BE2C (cell line): ENCODE data around the gene POU2AF1.

ENCODE experiments used
- DNase-seq: peaks from one replicate; pipeline ENCODE4 v3.0.0-alpha.2; 2020
- H3K27me3 ChIP-seq: fragments of 250-450 bp; sonication (Bioruptor Pico); 2 replicates; pipeline ENCODE4 v1.5.1; 2020; ENCODE audit warnings: mild to moderate bottlenecking
- H3K36me3 ChIP-seq: fragments of 250-450 bp; sonication (Bioruptor Pico); 2 replicates; pipeline ENCODE4 v1.5.1; 2020; ENCODE audit warnings: mild to moderate bottlenecking
- H3K4me1 ChIP-seq: fragments of 250-450 bp; sonication (Bioruptor Pico); 2 replicates; pipeline ENCODE4 v1.5.1; 2020
- H3K4me3 ChIP-seq: 2 replicates; pipeline ENCODE4 v1.5.1; 2011; ENCODE audit warnings: low read depth, low read length
- H3K9me3 ChIP-seq: fragments of 250-450 bp; sonication (Bioruptor Pico); 2 replicates; pipeline ENCODE4 v1.5.1; 2020
- CTCF ChIP-seq: IDR thresholded peaks from 2 replicates; pipeline ENCODE4 v1.5.1; 2012; ENCODE audit warnings: mild to moderate bottlenecking, low read depth, low read length

The POU2AF1 gene

DNA sequence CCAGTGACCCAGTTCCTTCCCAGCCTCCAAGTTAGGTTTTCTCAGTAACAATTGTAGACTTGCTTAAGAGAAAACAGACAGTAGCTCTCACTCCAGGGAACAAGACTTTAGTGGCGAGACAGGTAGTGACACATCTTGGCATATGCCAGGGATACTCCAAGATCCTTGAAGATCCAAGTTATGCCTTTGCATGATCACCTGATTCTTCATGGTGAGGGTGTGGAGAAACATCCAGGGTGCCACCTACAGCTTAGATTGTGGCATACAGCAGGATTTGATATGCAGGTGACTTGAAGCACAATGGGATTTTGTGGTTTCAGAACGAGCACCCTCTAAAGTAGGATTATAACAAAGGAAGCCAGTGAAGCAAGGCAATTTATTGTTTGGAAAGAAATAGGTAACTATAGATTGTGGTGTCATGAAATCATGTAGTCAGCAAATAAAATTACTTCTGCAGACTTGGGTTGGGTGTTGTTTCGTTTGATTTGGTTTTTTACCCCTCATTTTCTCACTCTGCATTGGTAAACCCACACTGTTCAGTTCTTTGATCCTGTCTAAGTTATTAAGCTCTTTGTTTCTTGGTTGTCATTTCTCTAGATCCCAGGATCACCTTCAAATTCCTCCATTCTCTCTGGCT lies 71.5 kb downstream of the POU2AF1 start:
- no peak for DNase-seq

DNA sequence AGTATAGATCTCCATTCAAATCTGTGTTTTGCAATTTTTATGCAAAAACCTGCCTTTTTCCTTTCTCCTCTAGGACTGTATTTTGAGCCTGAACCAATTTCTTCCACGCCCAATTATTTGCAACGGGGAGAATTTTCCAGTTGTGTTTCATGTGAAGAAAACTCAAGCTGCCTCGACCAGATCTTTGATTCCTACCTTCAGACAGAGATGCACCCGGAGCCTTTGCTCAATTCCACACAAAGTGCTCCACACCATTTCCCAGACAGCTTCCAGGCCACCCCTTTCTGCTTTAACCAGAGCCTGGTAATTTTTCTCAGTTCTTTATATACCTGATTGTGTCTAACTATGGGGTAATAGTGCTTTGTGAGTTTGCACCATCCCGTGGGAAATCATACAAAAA lies 72.8 kb downstream of the POU2AF1 start:
- no peak for TF ChIP-seq CTCF
- peaks cover 91% of the 10 kb centered on the region for H3K27me3 ChIP-seq

More for the DNA sequence above, 71.5 kb downstream of the POU2AF1 start:
- Histone ChIP-seq H3K4me1 (no peaks in the 10 kb centered on the region), H3K36me3 (no peaks in the 10 kb centered on the region), H3K9me3 (no peaks in the 10 kb centered on the region), H3K27me3 (peaks cover 84% of the 10 kb centered on the region), H3K4me3 (no peak overlapping the region)
- TF ChIP-seq CTCF: no peak

DNA sequence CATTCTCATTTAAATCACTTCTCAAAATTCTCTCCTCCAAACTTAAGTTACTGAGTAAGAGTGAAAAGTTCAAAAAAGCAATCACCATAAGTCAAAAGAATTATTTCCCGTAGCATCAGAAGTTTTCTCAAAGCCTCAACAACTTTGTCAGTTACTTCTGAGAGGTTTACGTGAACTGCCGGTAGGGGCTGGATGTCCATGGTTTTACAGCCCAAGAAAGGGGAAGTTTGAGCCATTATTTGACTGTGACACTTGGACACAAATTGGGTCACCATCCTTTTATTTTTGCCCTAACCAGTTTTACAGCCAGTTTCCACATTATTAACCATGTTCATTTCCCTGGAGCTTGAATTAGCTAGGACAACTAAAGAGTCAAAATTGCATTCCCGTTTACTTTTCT lies 73.2 kb downstream of the POU2AF1 start:
- Histone ChIP-seq H3K9me3 (no peaks in the 10 kb centered on the region), H3K36me3 (no peaks in the 10 kb centered on the region), H3K4me3 (no peak overlapping the region), H3K27me3 (peaks cover 91% of the 10 kb centered on the region), H3K4me1 (no peaks in the 10 kb centered on the region)
- DNase-seq: no peak
- 0 out of 2 replicates have a peak, but pooled peaks have one; percentile 13 for TF ChIP-seq CTCF

More for the DNA sequence above, 72.8 kb downstream of the POU2AF1 start:
- Histone ChIP-seq H3K9me3 (no peaks in the 10 kb centered on the region), H3K4me1 (no peaks in the 10 kb centered on the region), H3K36me3 (no peaks in the 10 kb centered on the region), H3K4me3 (no peak overlapping the region)
- no peak for DNase-seq

DNA sequence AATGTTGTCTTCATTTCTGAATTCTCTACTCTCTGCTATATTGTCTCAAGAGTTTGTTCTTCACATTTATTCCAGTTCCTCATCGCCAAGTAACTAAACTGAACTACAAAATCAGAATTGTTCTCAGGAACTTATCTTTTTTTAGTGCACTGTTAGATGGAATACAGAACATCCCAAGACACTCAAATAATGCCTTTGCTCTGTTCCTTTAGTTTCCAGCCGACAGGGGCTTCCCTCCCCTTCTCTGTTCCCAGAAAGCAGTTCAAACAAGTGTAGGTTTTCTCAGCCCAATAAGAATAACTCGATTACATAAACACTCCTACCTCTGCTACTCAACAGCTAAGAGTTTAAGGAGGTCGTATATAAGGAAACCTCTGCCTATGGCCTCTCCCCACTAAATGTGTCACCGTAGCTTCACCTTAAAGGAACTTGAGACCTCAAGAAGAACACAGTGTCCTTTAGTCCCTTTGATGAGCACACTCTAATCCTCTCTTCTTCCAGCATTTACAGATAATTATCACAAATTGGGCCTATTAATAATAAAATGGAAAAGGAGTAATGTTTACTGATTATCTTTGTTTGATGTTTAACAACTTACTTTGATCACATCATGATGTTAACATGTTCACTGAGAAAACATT lies 73.8 kb downstream of the POU2AF1 start:
- Histone ChIP-seq H3K9me3 (no peaks in the 10 kb centered on the region), H3K36me3 (no peaks in the 10 kb centered on the region), H3K4me3 (no peak overlapping the region), H3K4me1 (no peaks in the 10 kb centered on the region), H3K27me3 (peaks cover 91% of the 10 kb centered on the region)
- TF ChIP-seq CTCF: no peak
- no peak for DNase-seq

- Histone ChIP-seq H3K27me3 (peaks cover 95% of the 10 kb centered on the region), H3K4me3 (no peak overlapping the region), H3K9me3 (no peaks in the 10 kb centered on the region), H3K4me1 (no peaks in the 10 kb centered on the region), H3K36me3 (no peaks in the 10 kb centered on the region)
- no peak for DNase-seq
- no peak for TF ChIP-seq CTCF
Observed at GRCh38 chr11:111303461-111303860, 75.6 kb downstream of the POU2AF1 start.

GRCh38 chr11:111302298-111302697 lies 76.8 kb downstream of the POU2AF1 start:
- Histone ChIP-seq H3K4me3 (no peak overlapping the region), H3K27me3 (peaks cover 95% of the 10 kb centered on the region), H3K36me3 (no peaks in the 10 kb centered on the region), H3K9me3 (no peaks in the 10 kb centered on the region), H3K4me1 (no peaks in the 10 kb centered on the region)
- DNase-seq: no peak
- TF ChIP-seq CTCF: no peak
